ENCODE measurements around the gene KLRF1.

GRCh38 chr12:9792961-9793617 lies 34.2 kb upstream of the KLRF1 start:
- TF ChIP-seq, protein P1, sequence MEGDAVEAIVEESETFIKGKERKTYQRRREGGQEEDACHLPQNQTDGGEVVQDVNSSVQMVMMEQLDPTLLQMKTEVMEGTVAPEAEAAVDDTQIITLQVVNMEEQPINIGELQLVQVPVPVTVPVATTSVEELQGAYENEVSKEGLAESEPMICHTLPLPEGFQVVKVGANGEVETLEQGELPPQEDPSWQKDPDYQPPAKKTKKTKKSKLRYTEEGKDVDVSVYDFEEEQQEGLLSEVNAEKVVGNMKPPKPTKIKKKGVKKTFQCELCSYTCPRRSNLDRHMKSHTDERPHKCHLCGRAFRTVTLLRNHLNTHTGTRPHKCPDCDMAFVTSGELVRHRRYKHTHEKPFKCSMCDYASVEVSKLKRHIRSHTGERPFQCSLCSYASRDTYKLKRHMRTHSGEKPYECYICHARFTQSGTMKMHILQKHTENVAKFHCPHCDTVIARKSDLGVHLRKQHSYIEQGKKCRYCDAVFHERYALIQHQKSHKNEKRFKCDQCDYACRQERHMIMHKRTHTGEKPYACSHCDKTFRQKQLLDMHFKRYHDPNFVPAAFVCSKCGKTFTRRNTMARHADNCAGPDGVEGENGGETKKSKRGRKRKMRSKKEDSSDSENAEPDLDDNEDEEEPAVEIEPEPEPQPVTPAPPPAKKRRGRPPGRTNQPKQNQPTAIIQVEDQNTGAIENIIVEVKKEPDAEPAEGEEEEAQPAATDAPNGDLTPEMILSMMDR (IDR thresholded peaks at IDR 0.05), result no peak
- no peak for TF ChIP-seq POLR2A (IDR thresholded peaks at IDR 0.05)
- no peak for TF ChIP-seq EP300 (IDR thresholded peaks at IDR 0.05)
